Activated CD8-positive, alpha-beta T cell treated with anti-CD3 and anti-CD28 coated beads, Interleukin-2, amount 10 ng/mL, durations not matched to agents 7 days and 5 days (primary cell): ENCODE measurements around the gene TBC1D10A. TPM values are rescaled to one million over a fixed set of nuclear protein-coding genes. Genes with fewer than 3 reads are reported as not detected.
A peak's percentile ranks its signal among the peaks of the same experiment; 100 is the strongest.
"Not testable (repeated sequence)": the region's sequence is repeated elsewhere in the genome, so short reads cannot be mapped to it uniquely, and the experiment has no call there.

Experiments
- ATAC-seq: fragments of 150-1000 bp; cut with Tn5 transposase; one replicate; pipeline ENCODE4 v1.10.0; 2021; ENCODE audit warnings: moderate library complexity
- CTCF ChIA-PET: fragments of 350-600 bp; sonication (Branson Sonifier 250); formaldehyde crosslinking; loops from one replicate; lab custom pipeline; 2021; ENCODE audit warnings: antibody characterized with exemption; lab: Charles Lee
- POLR2A ChIA-PET: fragments of 350-600 bp; sonication (Branson Sonifier 250); formaldehyde crosslinking; loops from one replicate; lab custom pipeline; 2021; ENCODE audit warnings: antibody characterized with exemption; lab: Charles Lee
- DNase-seq: peaks from one replicate; pipeline ENCODE4 v3.0.0-alpha.2; 2020
- H3K27ac Mint-ChIP-seq: one replicate; pipeline ENCODE4 v1.8.0; 2021; ENCODE audit warnings: mild to moderate bottlenecking, mixed read lengths
- H3K27me3 Mint-ChIP-seq: one replicate; pipeline ENCODE4 v1.8.0; 2021; ENCODE audit warnings: low read depth, mixed read lengths
- H3K36me3 Mint-ChIP-seq: one replicate; pipeline ENCODE4 v1.8.0; 2021; ENCODE audit warnings: low read depth, mixed read lengths
- H3K4me1 Mint-ChIP-seq: one replicate; pipeline ENCODE4 v1.8.0; 2021; ENCODE audit warnings: low read depth, mixed read lengths
- H3K4me3 Mint-ChIP-seq: one replicate; pipeline ENCODE4 v1.8.0; 2021; ENCODE audit warnings: mild to moderate bottlenecking, mixed read lengths
- H3K9me3 Mint-ChIP-seq: one replicate; pipeline ENCODE4 v1.8.0; 2022; ENCODE audit warnings: mixed read lengths; ENCODE audit not compliant: insufficient read depth
- total RNA-seq, 2 experiments: library from RNA; stranded (reverse); gene quantifications; one replicate each; pipeline ENCODE4 v1.2.3, GENCODE V29; 2021

The TBC1D10A gene
- total RNA-seq, 2 experiments from 2014 or later, result 47.6 to 49.2 TPM

- no peak overlapping the region for H3K27ac Mint-ChIP-seq
- peaks cover 16% of the 10 kb centered on the region for H3K4me1 Mint-ChIP-seq
- ATAC-seq (no peak), DNase-seq (no peak)
- no peak overlapping the region for H3K4me3 Mint-ChIP-seq
- ChIA-PET CTCF (interaction anchor here (1.8 kb wide), 1 partner anchor 13 kb away, joined by 5 read pairs; no protein-coding TSS in a partner anchor), POLR2A (interaction anchor here (2.8 kb wide), 1 partner anchor 12 kb away, joined by 11 read pairs; the partner anchor contains the start of genes CCDC157 and SF3A1)
- peaks cover 80% of the 10 kb centered on the region for H3K36me3 Mint-ChIP-seq
- no peaks in the 10 kb centered on the region for H3K27me3 Mint-ChIP-seq
- no peaks in the 10 kb centered on the region for H3K9me3 Mint-ChIP-seq
These were observed 17.9 kb upstream of the TBC1D10A start for GRCh38 chr22:30344447-30345200.

- H3K4me1 Mint-ChIP-seq, result no peaks in the 10 kb centered on the region
- H3K27me3 Mint-ChIP-seq, result no peaks in the 10 kb centered on the region
- H3K9me3 Mint-ChIP-seq, result no peaks in the 10 kb centered on the region
- no peak overlapping the region for H3K4me3 Mint-ChIP-seq
- DNase-seq, result no peak
- no peak overlapping the region for H3K27ac Mint-ChIP-seq
- no peak for ATAC-seq
- CTCF ChIA-PET, result interaction anchor here (1.0 to 1.4 kb wide), 2 partner anchors 47 to 53 kb away, joined by 4 to 6 read pairs; partner anchors contain the start of gene RNF215
- peaks cover 92% of the 10 kb centered on the region for H3K36me3 Mint-ChIP-seq
- POLR2A ChIA-PET, result interaction anchor here (0.9 to 1.3 kb wide), 3 partner anchors 16 to 40 kb away, joined by 3 to 4 read pairs (median 4); partner anchors contain the start of genes CCDC157 and SF3A1
These were observed 14.4 kb upstream of the TBC1D10A start for GRCh38 chr22:30340911-30341685.

GRCh38 chr22:30338802-30339201, 12.1 kb upstream of the TBC1D10A start:
- Mint-ChIP-seq H3K36me3 (peaks cover 94% of the 10 kb centered on the region), H3K27ac (no peak overlapping the region), H3K27me3 (no peaks in the 10 kb centered on the region), H3K4me3 (no peak overlapping the region), H3K9me3 (no peaks in the 10 kb centered on the region), H3K4me1 (peaks cover 13% of the 10 kb centered on the region)
- ChIA-PET CTCF (interaction anchor here (1.0 kb wide), 1 partner anchor 10 kb away, joined by 3 read pairs; no protein-coding TSS in a partner anchor), POLR2A (interaction anchor here (2.3 kb wide), 1 partner anchor 15 kb away, joined by 5 read pairs; no protein-coding TSS in a partner anchor)
- DNase-seq, result no peak
- no peak for ATAC-seq

DNA sequence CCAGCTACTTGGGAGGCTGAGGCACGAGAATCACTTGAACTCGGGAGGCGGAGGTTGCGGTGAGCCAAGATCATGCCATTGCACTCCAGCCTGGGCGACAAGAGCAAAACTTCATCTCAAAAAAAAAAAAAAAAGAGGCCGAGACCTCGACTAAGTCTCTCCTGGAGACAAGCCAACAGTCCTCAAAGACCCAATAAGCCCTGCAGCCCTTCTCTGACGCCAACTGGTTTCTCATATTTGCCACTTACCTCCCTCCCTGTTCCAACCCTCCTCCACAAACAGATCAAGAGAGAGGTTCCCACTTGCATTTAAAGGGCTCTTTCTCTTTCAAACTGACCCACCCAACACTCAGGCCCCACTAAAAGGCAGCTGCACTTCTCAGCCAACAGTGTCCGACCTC, 11.6 kb upstream of the TBC1D10A start:
- not testable (repeated sequence) for H3K4me3 Mint-ChIP-seq, H3K27ac Mint-ChIP-seq, H3K9me3 Mint-ChIP-seq, DNase-seq, H3K27me3 Mint-ChIP-seq, ATAC-seq
- ChIA-PET CTCF (interaction anchor here (1.0 to 1.2 kb wide), 2 partner anchors 10 to 51 kb away, joined by 3 to 4 read pairs; no protein-coding TSS in a partner anchor), POLR2A (interaction anchor here (2.3 kb wide), 1 partner anchor 16 kb away, joined by 5 read pairs; no protein-coding TSS in a partner anchor)
- peaks cover 91% of the 10 kb centered on the region for H3K36me3 Mint-ChIP-seq
- H3K4me1 Mint-ChIP-seq, result peaks cover 18% of the 10 kb centered on the region

DNA sequence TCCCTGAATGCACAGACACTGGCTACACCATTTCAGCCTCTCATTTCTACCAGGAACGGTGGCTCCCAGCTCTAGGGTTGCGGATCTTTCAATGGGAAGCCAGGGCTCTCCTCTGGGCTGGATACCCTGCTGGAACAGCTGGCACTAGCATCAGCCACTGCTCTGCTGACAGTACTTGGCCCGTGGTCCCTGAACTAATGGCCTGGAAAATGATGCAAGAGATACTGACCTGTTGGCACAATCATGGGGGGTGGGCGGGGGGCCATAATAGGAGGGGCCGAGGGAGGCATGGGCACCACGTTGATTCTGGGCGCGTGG, 10.7 kb upstream of the TBC1D10A start:
- ChIA-PET POLR2A (interaction anchor here (0.6 to 2.3 kb wide), 3 partner anchors 17 to 32 kb away, joined by 3 to 5 read pairs (median 3); no protein-coding TSS in a partner anchor), CTCF (interaction anchor here (1.2 kb wide), 1 partner anchor 50 kb away, joined by 4 read pairs; no protein-coding TSS in a partner anchor)
- ATAC-seq (no peak), DNase-seq (no peak)
- Mint-ChIP-seq H3K36me3 (peaks cover 91% of the 10 kb centered on the region), H3K4me3 (no peak overlapping the region), H3K27me3 (no peaks in the 10 kb centered on the region), H3K9me3 (no peaks in the 10 kb centered on the region), H3K4me1 (peaks cover 24% of the 10 kb centered on the region), H3K27ac (no peak overlapping the region)

DNA sequence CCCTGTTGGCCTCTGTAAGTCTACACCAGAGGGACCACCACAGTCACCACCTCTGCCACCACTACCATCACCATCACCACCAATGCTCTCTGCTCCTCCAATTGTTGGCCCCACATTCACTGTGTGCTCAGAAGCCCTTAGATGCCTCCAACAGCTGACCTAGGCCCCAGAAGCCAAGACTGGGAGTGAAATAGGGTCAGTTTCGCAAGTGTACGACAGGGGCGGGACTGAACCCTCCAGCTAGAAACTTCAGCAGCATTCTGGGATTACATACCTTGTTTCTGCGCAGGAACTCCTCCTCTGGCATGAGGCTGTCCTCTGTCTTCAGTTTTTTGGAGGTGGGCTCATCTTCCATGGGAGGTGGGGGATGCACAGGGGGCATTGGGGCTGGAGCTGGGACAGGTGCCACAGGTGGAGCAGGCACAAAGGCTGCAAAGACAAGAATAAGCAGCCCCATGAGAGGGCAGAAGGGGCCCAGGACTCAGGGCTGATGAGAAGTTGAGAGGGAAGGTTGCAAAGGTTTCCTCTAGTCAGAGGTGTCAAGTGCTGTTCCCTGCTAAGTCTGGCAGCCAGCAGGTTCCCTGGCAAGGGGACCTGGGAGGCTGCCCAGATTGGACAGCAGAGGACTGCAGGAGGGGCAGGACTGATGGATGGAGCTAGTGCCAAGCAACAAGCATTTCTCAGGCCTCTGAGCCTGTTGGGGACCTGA, 10.2 kb upstream of the TBC1D10A start:
- Mint-ChIP-seq H3K4me3 (no peak overlapping the region), H3K4me1 (peaks cover 26% of the 10 kb centered on the region), H3K27ac (peak overlapping the region; percentile 2), H3K27me3 (no peaks in the 10 kb centered on the region), H3K36me3 (peaks cover 89% of the 10 kb centered on the region), H3K9me3 (no peaks in the 10 kb centered on the region)
- no peak for ATAC-seq
- CTCF ChIA-PET, result interaction anchor here (2.7 kb wide), 1 partner anchor 48 kb away, joined by 18 read pairs; the partner anchor contains the start of gene CASTOR1
- no peak for DNase-seq
- POLR2A ChIA-PET, result interaction anchor here (1.3 kb wide), 1 partner anchor 32 kb away, joined by 3 read pairs; no protein-coding TSS in a partner anchor

GRCh38 chr22:30335236-30335635, 8.5 kb upstream of the TBC1D10A start:
- CTCF ChIA-PET, result interaction anchor here (2.7 kb wide), 1 partner anchor 46 kb away, joined by 18 read pairs; the partner anchor contains the start of gene CASTOR1
- Mint-ChIP-seq H3K4me1 (peaks cover 26% of the 10 kb centered on the region), H3K27me3 (no peaks in the 10 kb centered on the region), H3K9me3 (no peaks in the 10 kb centered on the region), H3K27ac (peak overlapping the region; percentile 26), H3K36me3 (peaks cover 80% of the 10 kb centered on the region), H3K4me3 (no peak overlapping the region)
- POLR2A ChIA-PET, result interaction anchor here (0.7 to 1.0 kb wide), 4 partner anchors 15 to 56 kb away, joined by 3 read pairs; partner anchors contain the start of genes CCDC157 and SF3A1
- DNase-seq (no peak), ATAC-seq (no peak)

DNA sequence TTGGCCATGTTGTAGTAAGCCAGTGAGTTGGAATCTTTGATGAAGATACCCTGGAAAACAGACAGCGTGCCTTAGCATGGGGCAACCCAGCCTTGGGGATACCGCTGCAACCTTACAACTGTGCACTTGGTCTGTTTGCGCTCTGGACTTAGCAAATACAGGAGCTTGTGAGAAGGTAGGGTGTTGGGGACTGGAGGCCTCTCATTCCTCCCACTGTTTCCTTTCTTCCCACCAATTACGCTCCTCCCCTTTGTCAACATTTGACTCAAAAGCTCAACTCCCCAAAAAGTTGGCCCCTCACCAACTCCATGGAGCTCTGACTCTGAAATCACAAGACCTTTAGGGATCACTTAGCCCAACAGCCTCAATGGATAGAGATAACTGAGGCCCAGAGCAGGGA, 7.9 kb upstream of the TBC1D10A start:
- peak overlapping the region; percentile 26 for H3K27ac Mint-ChIP-seq
- H3K4me1 Mint-ChIP-seq, result peaks cover 26% of the 10 kb centered on the region
- CTCF ChIA-PET, result interaction anchor here (2.7 kb wide), 1 partner anchor 46 kb away, joined by 18 read pairs; the partner anchor contains the start of gene CASTOR1
- DNase-seq, result no peak
- H3K36me3 Mint-ChIP-seq, result peaks cover 78% of the 10 kb centered on the region
- no peaks in the 10 kb centered on the region for H3K9me3 Mint-ChIP-seq
- ATAC-seq, result no peak
- no peak overlapping the region for H3K4me3 Mint-ChIP-seq
- POLR2A ChIA-PET, result interaction anchor here (0.7 to 1.0 kb wide), 2 partner anchors 16 to 22 kb away, joined by 3 read pairs; partner anchors contain the start of genes CCDC157 and SF3A1
- H3K27me3 Mint-ChIP-seq, result no peaks in the 10 kb centered on the region

- Mint-ChIP-seq H3K27me3 (no peaks in the 10 kb centered on the region), H3K27ac (no peak overlapping the region), H3K4me3 (no peak overlapping the region), H3K4me1 (peaks cover 28% of the 10 kb centered on the region), H3K9me3 (no peaks in the 10 kb centered on the region), H3K36me3 (peaks cover 74% of the 10 kb centered on the region)
- ATAC-seq (no peak), DNase-seq (no peak)
- ChIA-PET POLR2A (interaction anchor here (1.4 kb wide), 1 partner anchor 45 kb away, joined by 3 read pairs; the partner anchor contains the start of gene CASTOR1), CTCF (interaction anchor here (2.0 kb wide), 1 partner anchor 45 kb away, joined by 10 read pairs; no protein-coding TSS in a partner anchor)
These were observed 7.0 kb upstream of the TBC1D10A start for GRCh38 chr22:30333707-30334087.

DNA sequence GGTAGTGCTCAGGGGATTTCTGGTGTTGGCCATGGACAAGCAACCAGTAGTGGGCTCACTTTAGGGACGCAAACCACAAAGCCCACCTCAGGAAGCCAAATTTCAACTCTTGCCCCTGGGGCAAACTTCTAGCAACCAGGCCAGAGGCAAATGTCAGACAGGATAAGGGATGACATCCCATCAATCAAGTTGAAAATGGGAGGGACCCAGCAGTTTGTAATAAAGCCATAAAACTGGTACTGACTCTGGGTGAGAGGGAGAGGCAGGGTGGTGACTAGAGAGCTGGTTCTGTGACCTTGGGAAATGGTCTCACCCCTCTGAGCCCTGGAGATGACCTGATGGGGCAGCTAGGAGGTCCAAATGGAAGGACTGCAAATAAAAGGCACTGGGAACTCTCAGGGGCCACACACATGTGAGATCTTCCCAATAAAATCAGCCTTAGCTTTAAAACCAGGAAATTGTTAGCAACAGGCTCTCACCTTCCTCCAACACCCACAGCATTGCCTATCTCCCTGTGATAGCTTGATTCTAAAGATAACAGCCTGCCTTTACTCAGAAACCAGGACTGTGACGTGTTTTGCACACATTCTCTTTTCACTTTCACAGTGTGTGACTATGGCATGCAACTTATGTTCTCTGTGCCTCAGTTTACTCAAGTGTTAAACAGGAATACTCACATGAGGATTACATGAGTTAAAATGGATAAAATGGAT, 6.4 kb upstream of the TBC1D10A start:
- ATAC-seq, result no peak
- DNase-seq, result no peak
- no peak overlapping the region for H3K4me3 Mint-ChIP-seq
- CTCF ChIA-PET, result interaction anchor here (2.0 kb wide), 1 partner anchor 45 kb away, joined by 10 read pairs; no protein-coding TSS in a partner anchor
- POLR2A ChIA-PET, result interaction anchor here (0.6 to 1.4 kb wide), 5 partner anchors 15 to 229 kb away, joined by 3 read pairs; partner anchors contain the start of genes CASTOR1, CCDC157 and SF3A1
- peaks cover 29% of the 10 kb centered on the region for H3K4me1 Mint-ChIP-seq
- H3K27me3 Mint-ChIP-seq, result no peaks in the 10 kb centered on the region
- H3K9me3 Mint-ChIP-seq, result no peaks in the 10 kb centered on the region
- H3K27ac Mint-ChIP-seq, result peak overlapping the region; percentile 30
- peaks cover 72% of the 10 kb centered on the region for H3K36me3 Mint-ChIP-seq
